Stomach (tissue), 9 donors: Measurements from ENCODE around the gene CEACAM16. TPM values are rescaled to one million over a fixed set of nuclear protein-coding genes. Genes with fewer than 3 reads are reported as not detected.

Experiments used
- DNase-seq, 2 donors: peaks; one replicate each; pipeline versions ENCODE4 v3.0.0 to v3.0.0-alpha.2; 2013 to 2019
- H3K27ac ChIP-seq, 5 donors: fragments of 200-600 bp in 4 of 5; sonication (generic) in 4 of 5; one replicate each; pipeline ENCODE4 v1.5.1; 2013 to 2019; ENCODE audit warnings: mild to moderate bottlenecking in 1 of 5, moderate library complexity in 1 of 5
- H3K27me3 ChIP-seq, 3 donors: fragments of 200-600 bp; sonication (generic); one replicate each; pipeline ENCODE4 v1.5.1; 2017 to 2019; ENCODE audit warnings: mixed run types in 1 of 3
- H3K36me3 ChIP-seq, 4 donors: fragments of 200-600 bp; sonication (generic); 1 replicate in 3 of 4; 2 replicates in 1 of 4; pipeline ENCODE4 v1.5.1; 2016 to 2019
- H3K4me1 ChIP-seq, 4 donors: fragments of 200-600 bp; sonication (generic); one replicate each; pipeline ENCODE4 v1.5.1; 2016 to 2019
- H3K4me3 ChIP-seq, 4 donors: fragments of 200-600 bp; sonication (generic) in 3 of 4; one replicate each; pipeline ENCODE4 v1.5.1; 2016 to 2019; ENCODE audit warnings: mild to moderate bottlenecking in 1 of 4
- H3K9me3 ChIP-seq, 4 donors: fragments of 200-600 bp; sonication (generic); one replicate each; pipeline ENCODE4 v1.5.1; 2016 to 2019
- EP300 ChIP-seq: sonication (generic); formaldehyde crosslinking; IDR thresholded peaks from one replicate; pipeline ENCODE4 v1.6.1; 2017; ENCODE audit warnings: antibody characterized with exemption
- POLR2A ChIP-seq, 4 donors: fragments of 450-650 bp; IDR thresholded peaks; one replicate each; pipeline ENCODE4 v1.6.1; 2016; ENCODE audit warnings: antibody characterized with exemption in 4 of 4, control low read depth in 2 of 4, mild to moderate bottlenecking in 1 of 4, moderate library complexity in 1 of 4
- POLR2AphosphoS5 ChIP-seq, 3 donors: sonication (generic); formaldehyde crosslinking; IDR thresholded peaks; one replicate each; pipeline ENCODE4 v1.6.1; 2016; ENCODE audit warnings: antibody characterized with exemption in 3 of 3
- WGBS, 5 donors: extraction: QIAGEN DNeasy Blood & Tissue Kit in 3 of 5; methylation state at CpG; one replicate each; pipeline versions ENCODE4 v1.1.5 to v1.1.7; 2013 to 2018; 5-methylcytosine and 5-hydroxymethylcytosine counted together
- intact Hi-C: fragments of 100-400 bp; cut with DNase I; formaldehyde crosslinking; loops from one replicate; pipeline ENCODE4 v1.15.1; 2023; ENCODE audit warnings: low total_unique reads
- polyA plus RNA-seq, 3 donors: library from polyadenylated mRNA; stranded (reverse); fragments of 200-250 nt; gene quantifications; one replicate each; pipeline ENCODE4 v1.2.3, GENCODE V29; 2013
- total RNA-seq, 5 donors: library from RNA; depleted of rRNA; stranded (reverse); fragments of >200 nt; gene quantifications; one replicate each; pipeline versions ENCODE4 v1.1.0 to v1.2.3, GENCODE V29; 2014 to 2016
- TF ChIP-seq, protein P1 (sequence below), 7 experiments: fragments of 450-650 bp in 4 of 7; fragments of 200-600 bp in 3 of 7; sonication (generic) in 3 of 7; IDR thresholded peaks; one replicate each; pipeline ENCODE4 v1.5.1; 2016 to 2019; ENCODE audit warnings: antibody characterized with exemption in 7 of 7, control low read depth in 2 of 7, mild to moderate bottlenecking in 1 of 7
- donor health status: healthy with polysubstance abuse.
- donor health status: Bipolar disorder and iron deficiency.
- donor health status: healthy.

Gene CEACAM16
- total and polyA plus RNA-seq, 8 donors = not detected

DNA sequence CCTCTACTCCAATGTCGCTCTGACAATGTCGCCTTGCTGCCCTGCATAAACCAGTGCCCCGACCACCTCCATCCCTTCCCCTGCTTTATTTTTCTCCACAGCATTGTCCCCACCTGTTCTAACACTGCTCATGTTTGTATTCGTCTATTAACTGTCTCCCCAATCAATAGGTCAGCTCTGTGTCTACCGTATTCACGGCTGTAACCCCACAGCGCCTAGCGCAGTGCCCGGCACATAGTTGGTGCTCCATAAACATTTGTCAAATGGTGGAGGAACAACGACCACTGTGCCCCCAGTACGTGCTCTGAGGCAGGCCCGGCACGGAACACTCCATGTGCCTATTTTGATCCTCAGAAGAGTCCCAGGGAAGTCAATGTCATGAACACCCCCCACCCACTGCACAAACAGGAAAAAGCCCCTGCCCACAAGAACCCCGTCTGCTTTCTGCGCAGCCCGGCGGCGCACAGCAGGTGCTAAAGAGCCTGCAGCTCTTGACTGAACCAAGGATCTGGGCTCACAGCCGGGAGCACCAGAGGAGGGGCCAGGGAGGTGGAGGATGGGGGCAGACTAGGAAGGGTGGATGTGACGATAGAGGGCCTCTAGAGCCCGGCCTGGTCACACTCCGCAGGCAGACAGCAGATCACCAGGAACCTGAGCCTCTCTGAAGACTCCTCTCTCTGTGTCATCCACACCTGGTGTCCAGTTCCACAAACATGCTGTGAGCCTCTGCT, 1.8 kb upstream of the CEACAM16 start:
- Histone ChIP-seq H3K27ac (peak overlapping the region in 3 of 5 donors; percentile 9 to 28 (median 15)), H3K27me3 (peaks cover 0 to 19% (median 0%) of the 10 kb centered on the region in 3 donors), H3K36me3 (no peaks in the 10 kb centered on the region), H3K4me1 (peaks cover 9 to 36% (median 25%) of the 10 kb centered on the region in 4 donors), H3K4me3 (no peak overlapping the region), H3K9me3 (no peaks in the 10 kb centered on the region)
- no peak for TF ChIP-seq EP300
- TF ChIP-seq, protein P1, sequence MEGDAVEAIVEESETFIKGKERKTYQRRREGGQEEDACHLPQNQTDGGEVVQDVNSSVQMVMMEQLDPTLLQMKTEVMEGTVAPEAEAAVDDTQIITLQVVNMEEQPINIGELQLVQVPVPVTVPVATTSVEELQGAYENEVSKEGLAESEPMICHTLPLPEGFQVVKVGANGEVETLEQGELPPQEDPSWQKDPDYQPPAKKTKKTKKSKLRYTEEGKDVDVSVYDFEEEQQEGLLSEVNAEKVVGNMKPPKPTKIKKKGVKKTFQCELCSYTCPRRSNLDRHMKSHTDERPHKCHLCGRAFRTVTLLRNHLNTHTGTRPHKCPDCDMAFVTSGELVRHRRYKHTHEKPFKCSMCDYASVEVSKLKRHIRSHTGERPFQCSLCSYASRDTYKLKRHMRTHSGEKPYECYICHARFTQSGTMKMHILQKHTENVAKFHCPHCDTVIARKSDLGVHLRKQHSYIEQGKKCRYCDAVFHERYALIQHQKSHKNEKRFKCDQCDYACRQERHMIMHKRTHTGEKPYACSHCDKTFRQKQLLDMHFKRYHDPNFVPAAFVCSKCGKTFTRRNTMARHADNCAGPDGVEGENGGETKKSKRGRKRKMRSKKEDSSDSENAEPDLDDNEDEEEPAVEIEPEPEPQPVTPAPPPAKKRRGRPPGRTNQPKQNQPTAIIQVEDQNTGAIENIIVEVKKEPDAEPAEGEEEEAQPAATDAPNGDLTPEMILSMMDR (IDR thresholded peaks at IDR 0.05) = no peak
- no peak for TF ChIP-seq POLR2A (IDR thresholded peaks at IDR 0.05)
- intact Hi-C loops = no loop called here
- WGBS, 5 donors = 52 to 63% (median 62%) methylated on average over 21 to 22 of the region's 22 CpGs
- peak in 1 of 2 donors; percentile 28 for DNase-seq

DNA sequence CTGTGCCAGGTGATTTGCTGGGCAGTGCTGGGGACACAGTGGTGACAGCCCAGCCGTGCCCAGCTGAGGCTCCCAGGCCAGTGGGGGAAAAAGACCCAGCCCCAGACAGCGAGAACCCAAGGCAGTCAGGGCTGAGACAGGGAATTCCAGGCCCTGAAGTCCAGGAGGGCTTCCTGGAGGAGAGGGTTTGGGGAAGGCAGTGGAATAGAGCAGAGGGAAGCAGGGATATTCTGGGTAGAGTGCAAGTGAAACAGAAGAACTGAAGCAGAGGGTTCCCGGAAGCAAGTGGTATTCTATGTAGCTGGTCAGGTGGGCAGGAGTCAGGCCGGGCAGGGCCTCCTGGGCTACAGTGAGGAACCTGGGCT, 1.3 kb upstream of the CEACAM16 start:
- peak overlapping the region in 3 of 5 donors; percentile 9 to 28 (median 15) for H3K27ac ChIP-seq

DNA sequence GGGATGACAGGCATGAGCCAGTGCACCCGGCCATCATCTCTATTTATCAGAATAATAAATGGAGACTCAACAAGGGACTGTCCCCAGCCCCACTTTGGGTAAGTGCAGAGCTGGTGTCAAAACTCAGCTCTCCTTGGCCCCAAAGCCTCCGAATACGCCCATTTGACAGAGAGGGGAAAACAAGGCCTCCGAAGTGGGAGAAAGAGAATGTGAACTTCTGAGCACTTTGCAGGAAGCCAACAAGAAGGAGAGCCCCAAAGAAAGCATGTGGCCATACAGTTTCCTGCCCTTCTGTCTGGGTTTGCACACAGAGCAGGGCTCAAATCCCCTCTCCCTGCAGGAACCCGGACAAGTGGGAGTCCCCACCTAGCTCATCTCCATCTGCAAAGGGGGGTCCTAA, 1.6 kb downstream of the CEACAM16 start:
- WGBS, 5 donors = 83 to 94% (median 91%) methylated on average over 5 of the region's 5 CpGs
- no peak for TF ChIP-seq EP300
- no peak for TF ChIP-seq POLR2AphosphoS5 (IDR thresholded peaks at IDR 0.05)

More for the DNA sequence above, 1.3 kb upstream of the CEACAM16 start:
- Histone ChIP-seq H3K27me3 (peaks cover 0 to 19% (median 0%) of the 10 kb centered on the region in 3 donors), H3K4me1 (peaks cover 4 to 30% (median 20%) of the 10 kb centered on the region in 4 donors), H3K4me3 (no peak overlapping the region), H3K9me3 (no peaks in the 10 kb centered on the region), H3K36me3 (no peaks in the 10 kb centered on the region)
- intact Hi-C loops = no loop called here
- DNase-seq = no peak
- 56 to 79% (median 70%) methylated on average over 4 of the region's 4 CpGs for WGBS, 5 donors
- TF ChIP-seq POLR2A (IDR thresholded peaks at IDR 0.05) (no peak), EP300 (no peak), POLR2AphosphoS5 (IDR thresholded peaks at IDR 0.05) (no peak)
- TF ChIP-seq, protein P1 (IDR thresholded peaks at IDR 0.05) = no peak

DNA sequence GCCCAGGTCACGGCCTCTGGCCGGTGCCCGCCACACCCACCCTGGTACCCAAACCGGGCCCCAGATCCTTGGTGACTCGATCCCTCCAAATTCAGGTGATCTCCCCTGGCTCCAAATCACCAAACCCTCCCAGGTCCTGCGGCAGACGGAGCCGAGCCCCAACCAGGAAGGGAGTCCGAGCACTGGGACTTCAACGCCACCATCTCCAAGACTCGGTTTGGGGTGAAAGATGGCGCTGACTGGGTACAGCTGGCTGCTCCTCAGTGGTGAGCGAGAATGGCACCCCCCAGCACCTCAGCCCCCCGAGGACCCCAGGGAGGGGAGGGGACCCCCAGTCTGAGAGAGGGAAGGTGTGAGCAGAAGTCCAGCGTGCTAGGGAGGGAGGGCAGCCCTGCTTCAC, 2.3 kb downstream of the CEACAM16 start:
- Histone ChIP-seq H3K4me3 (no peak overlapping the region), H3K9me3 (no peaks in the 10 kb centered on the region), H3K27me3 (peaks cover 0 to 19% (median 0%) of the 10 kb centered on the region in 3 donors), H3K36me3 (no peaks in the 10 kb centered on the region), H3K4me1 (peaks cover 0 to 7% (median 2%) of the 10 kb centered on the region in 4 donors), H3K27ac (no peak overlapping the region)
- DNase-seq = no peak
- 74 to 82% (median 77%) methylated on average over 14 to 15 of the region's 15 CpGs for WGBS, 5 donors
- TF ChIP-seq POLR2AphosphoS5 (IDR thresholded peaks at IDR 0.05) = no peak
- no peak for TF ChIP-seq EP300
- no peak for TF ChIP-seq POLR2A (IDR thresholded peaks at IDR 0.05)
- TF ChIP-seq, protein P1 (IDR thresholded peaks at IDR 0.05) = no peak
- intact Hi-C loops = no loop called here

More for the DNA sequence above, 1.6 kb downstream of the CEACAM16 start:
- Histone ChIP-seq H3K36me3 (no peaks in the 10 kb centered on the region), H3K4me3 (no peak overlapping the region), H3K9me3 (no peaks in the 10 kb centered on the region), H3K4me1 (peaks cover 0 to 10% (median 6%) of the 10 kb centered on the region in 4 donors), H3K27me3 (peaks cover 0 to 19% (median 0%) of the 10 kb centered on the region in 3 donors), H3K27ac (no peak overlapping the region)
- intact Hi-C loops = no loop called here
- DNase-seq = no peak
